Measurements from ENCODE around the gene SLC24A5. TPM values are rescaled to one million over a fixed set of nuclear protein-coding genes. Genes with fewer than 3 reads are reported as not detected.

SLC24A5 gene
- total and polyA plus RNA-seq, 2 donors (not counting 1 experiment from before 2014, with no cell fraction given), result not detected

- ATAC-seq (ENCODE audit: low read depth), result no peak
- Mint-ChIP-seq H3K9me3 (ENCODE audit: insufficient read depth) (peaks cover 2% of the 10 kb centered on the region), H3K27me3 (no peaks in the 10 kb centered on the region), H3K4me1 (peaks cover 5% of the 10 kb centered on the region), H3K27ac (no peak overlapping the region), H3K4me3 (no peak overlapping the region)
- Histone ChIP-seq H3K4me2 (replicated peaks; ENCODE audit: low read depth, low read length, poor library complexity, severe bottlenecking) (no peak overlapping the region), H2AFZ (ENCODE audit: insufficient read depth, low read depth, low read length, poor library complexity, severe bottlenecking) (no peak overlapping the region), H3K9me3 (ENCODE audit: control extremely low read depth in 1 of 3, control insufficient read depth in 2 of 3, insufficient read depth in 1 of 3, low read length in 2 of 3) (peaks cover 0 to 4% (median 3%) of the 10 kb centered on the region in 3 donors), H3K9ac (ENCODE audit: low read length) (no peak overlapping the region), H3K27me3 (replicated peaks in 1 of 4; ENCODE audit: control extremely low read depth in 1 of 4, control insufficient read depth in 3 of 4, insufficient read depth in 4 of 4, low read length in 3 of 4) (no peaks in the 10 kb centered on the region), H4K20me1 (ENCODE audit: control insufficient read depth, insufficient read depth, low read length, poor library complexity, severe bottlenecking) (no peaks in the 10 kb centered on the region), H3K4me3 (ENCODE audit: control extremely low read depth in 1 of 5, extremely low read depth in 1 of 5, insufficient read depth in 1 of 5, low read depth in 2 of 5, low read length in 4 of 5) (no peak overlapping the region), H3K4me1 (ENCODE audit: control insufficient read depth in 2 of 2, insufficient read depth in 2 of 2, low read length in 2 of 2) (no peaks in the 10 kb centered on the region), H3K36me3 (replicated peaks in 1 of 2; ENCODE audit: control extremely low read depth in 1 of 2, control insufficient read depth in 1 of 2, extremely low read depth in 1 of 2, insufficient read depth in 2 of 2, low read length in 1 of 2) (no peaks in the 10 kb centered on the region), H3K79me2 (ENCODE audit: control insufficient read depth, insufficient read depth, low read length) (peaks cover 26% of the 10 kb centered on the region), H3K27ac (ENCODE audit: low read length in 2 of 2) (no peak overlapping the region)
- DNase-seq, result no peak
- ChIA-PET POLR2A (no interaction called here), CTCF (no interaction called here)
- TF ChIP-seq EZH2 (IDR thresholded peaks at IDR 0.05; ENCODE audit: borderline replicate concordance, insufficient read depth, low read depth, low read length, poor library complexity, severe bottlenecking) (no peak), CTCF (IDR thresholded peaks at IDR 0.05) (no peak)
- WGBS (ENCODE audit: insufficient coverage), result no CpG with 5 or more reads among the region's 1 CpG
- intact Hi-C loops (cut with micrococcal nuclease), result no loop called here
Measured at GRCh38 chr15:48170981-48171380, 50.2 kb downstream of the SLC24A5 start.

GRCh38 chr15:48175126-48175525 lies 54.3 kb downstream of the SLC24A5 start:
- Histone ChIP-seq H3K9ac (ENCODE audit: low read length) (no peak overlapping the region), H3K36me3 (replicated peaks in 1 of 2; ENCODE audit: control extremely low read depth in 1 of 2, control insufficient read depth in 1 of 2, extremely low read depth in 1 of 2, insufficient read depth in 2 of 2, low read length in 1 of 2) (no peaks in the 10 kb centered on the region), H3K4me1 (ENCODE audit: control insufficient read depth in 2 of 2, insufficient read depth in 2 of 2, low read length in 2 of 2) (peaks cover 8 to 11% of the 10 kb centered on the region in 2 donors), H3K4me2 (replicated peaks; ENCODE audit: low read depth, low read length, poor library complexity, severe bottlenecking) (no peak overlapping the region), H3K4me3 (ENCODE audit: control extremely low read depth in 1 of 5, extremely low read depth in 1 of 5, insufficient read depth in 1 of 5, low read depth in 2 of 5, low read length in 4 of 5) (no peak overlapping the region), H3K9me3 (ENCODE audit: control extremely low read depth in 1 of 3, control insufficient read depth in 2 of 3, insufficient read depth in 1 of 3, low read length in 2 of 3) (peaks cover 0 to 4% (median 3%) of the 10 kb centered on the region in 3 donors), H2AFZ (ENCODE audit: insufficient read depth, low read depth, low read length, poor library complexity, severe bottlenecking) (no peak overlapping the region), H3K27ac (ENCODE audit: low read length in 2 of 2) (no peak overlapping the region), H3K27me3 (replicated peaks in 1 of 4; ENCODE audit: control extremely low read depth in 1 of 4, control insufficient read depth in 3 of 4, insufficient read depth in 4 of 4, low read length in 3 of 4) (no peaks in the 10 kb centered on the region), H4K20me1 (ENCODE audit: control insufficient read depth, insufficient read depth, low read length, poor library complexity, severe bottlenecking) (no peaks in the 10 kb centered on the region), H3K79me2 (ENCODE audit: control insufficient read depth, insufficient read depth, low read length) (peaks cover 33% of the 10 kb centered on the region)
- ChIA-PET POLR2A (no interaction called here), CTCF (no interaction called here)
- Mint-ChIP-seq H3K27ac (no peak overlapping the region), H3K9me3 (ENCODE audit: insufficient read depth) (peaks cover 2% of the 10 kb centered on the region), H3K27me3 (peaks cover 5% of the 10 kb centered on the region), H3K4me1 (peaks cover 18% of the 10 kb centered on the region), H3K4me3 (no peak overlapping the region)
- ATAC-seq (ENCODE audit: low read depth) (no peak), DNase-seq (no peak)
- intact Hi-C loops (cut with micrococcal nuclease), result loop anchor here (5.0 kb wide), 3 partner anchors 637 to 1447 kb away; partner anchors contain the start of genes CEP152, DTWD1, EID1 and FAM227B
- WGBS (ENCODE audit: insufficient coverage), result no CpG with 5 or more reads among the region's 3 CpGs
- no peak for TF ChIP-seq EZH2 (IDR thresholded peaks at IDR 0.05; ENCODE audit: borderline replicate concordance, insufficient read depth, low read depth, low read length, poor library complexity, severe bottlenecking)
- TF ChIP-seq CTCF (IDR thresholded peaks at IDR 0.05), result no peak

Measured in B cell (primary cell).